ENCODE measurements around the gene ARHGEF2.
A peak's percentile ranks its signal among the peaks of the same experiment; 100 is the strongest.

ARHGEF2 gene

DNA sequence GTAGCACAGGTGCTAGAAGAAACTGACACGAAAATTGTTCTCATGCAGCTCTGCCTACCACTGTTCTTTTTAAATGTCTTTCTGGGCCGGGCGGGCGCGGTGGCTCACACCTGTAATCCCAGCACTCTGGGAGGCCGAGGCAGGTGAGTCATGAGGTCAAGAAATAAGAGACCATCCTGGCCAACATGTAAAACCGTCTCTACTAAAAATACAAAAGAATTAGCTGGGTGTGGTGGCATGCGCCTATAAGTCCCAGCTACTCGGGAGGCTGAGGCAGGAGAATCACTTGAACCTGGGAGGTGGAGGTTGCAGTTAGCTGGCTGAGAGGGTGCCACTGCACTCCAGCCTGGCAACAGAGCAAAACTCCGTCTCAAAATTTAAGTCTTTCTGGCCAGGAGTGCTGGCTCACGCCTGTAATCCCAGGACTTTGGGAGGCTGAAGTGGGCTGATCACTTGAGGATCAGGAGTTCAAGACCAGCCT is 66.3 kb downstream of the ARHGEF2 start:
- no peak for DNase-seq (ENCODE audit: low read depth in 1 of 2, low spot score in 1 of 2)

DNA sequence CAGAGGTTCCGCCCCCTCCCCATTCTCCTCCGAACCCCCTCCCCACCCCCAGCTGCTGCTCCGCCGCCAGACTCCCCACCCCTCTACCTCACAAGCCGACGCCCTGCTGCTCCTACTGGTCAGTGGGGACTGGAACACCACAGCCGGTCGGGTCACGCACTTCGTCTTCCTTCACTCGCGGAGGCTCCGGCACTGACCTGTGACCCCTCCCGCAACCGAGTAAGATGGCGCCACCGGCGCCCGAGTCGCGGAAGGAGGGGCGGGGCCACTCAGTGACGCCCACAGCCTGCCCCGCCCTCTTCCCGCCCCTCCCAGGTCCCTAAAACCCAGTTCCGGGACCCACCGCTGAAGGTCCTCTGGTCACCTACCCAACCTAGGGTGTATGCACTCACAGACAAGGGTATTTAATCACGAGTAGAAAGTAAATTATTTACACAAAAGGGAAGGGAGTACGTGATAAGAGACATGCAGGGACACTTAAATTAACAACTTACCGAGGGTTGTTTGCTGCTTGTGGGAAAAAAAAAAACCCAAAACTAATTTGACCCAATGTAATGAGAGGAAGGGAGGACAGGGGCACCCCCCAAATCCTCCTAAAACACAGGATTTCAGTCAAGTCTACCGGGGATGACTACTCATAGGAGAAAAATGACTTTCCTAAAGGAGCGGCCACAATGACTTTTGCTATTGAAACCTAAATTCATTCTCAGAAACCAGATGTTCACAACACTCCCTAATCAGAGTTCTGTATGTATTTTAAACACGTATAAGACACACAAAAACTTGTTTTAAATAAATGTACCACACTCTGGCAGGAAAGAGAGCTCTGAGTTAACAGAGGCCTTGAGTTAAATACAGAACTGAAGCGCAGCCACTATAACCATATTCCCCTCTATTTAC is 66.9 kb downstream of the ARHGEF2 start, which contains the start of gene RIT1:
TSS of gene RIT1 (minus strand) at position 194 of the 900 bp plus-strand sequence. CDS start 588 bp downstream, outside the sequence.
- peak; percentile 70 to 78 for DNase-seq (ENCODE audit: low read depth in 1 of 2, low spot score in 1 of 2)

DNA sequence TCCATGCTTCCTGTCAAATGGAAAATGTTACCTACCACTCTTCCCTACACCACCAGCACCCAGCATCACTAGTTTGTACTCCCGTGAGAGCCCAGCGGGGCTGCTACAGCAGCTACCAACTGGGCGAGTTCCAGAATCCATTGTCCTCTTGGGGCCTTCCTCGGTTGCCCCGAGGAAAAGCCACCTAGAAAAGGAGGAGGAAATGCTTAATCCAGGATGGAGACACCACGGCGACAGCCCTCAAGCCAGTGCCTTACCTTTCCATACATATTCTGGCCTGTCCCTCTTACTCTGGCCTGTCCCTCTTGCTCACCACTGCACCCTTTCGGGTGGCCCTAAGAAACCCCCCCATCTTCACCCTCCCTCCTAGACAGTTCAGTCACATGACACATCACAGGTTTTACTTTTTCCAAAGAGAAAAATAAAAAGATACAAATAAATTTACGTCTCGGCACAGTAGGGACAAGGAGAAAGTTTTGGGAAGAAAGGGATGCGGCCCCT is 67.7 kb downstream of the ARHGEF2 start:
- DNase-seq (ENCODE audit: low read depth in 1 of 2, low spot score in 1 of 2), result no peak

DNA sequence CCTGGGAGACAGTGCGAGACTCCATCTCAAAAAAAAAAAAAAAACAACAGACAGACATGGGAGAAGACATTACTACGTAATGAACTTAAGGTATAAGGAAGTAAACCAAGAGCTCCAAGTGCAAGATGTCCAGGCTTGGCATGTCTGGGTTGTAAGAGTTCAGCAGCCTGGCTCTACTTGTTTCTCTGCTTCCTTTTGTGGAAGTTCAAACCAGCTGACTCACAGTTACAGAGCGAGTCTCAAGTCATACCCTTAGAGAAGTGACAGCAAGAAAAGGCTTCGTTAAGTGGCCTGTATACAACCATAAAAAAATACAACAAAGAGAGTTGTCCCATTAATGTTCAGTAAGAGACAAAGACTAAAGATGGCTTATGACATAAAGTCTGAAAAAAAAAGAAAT is 68.5 kb downstream of the ARHGEF2 start:
- no peak for DNase-seq (ENCODE audit: low read depth in 1 of 2, low spot score in 1 of 2)

DNA sequence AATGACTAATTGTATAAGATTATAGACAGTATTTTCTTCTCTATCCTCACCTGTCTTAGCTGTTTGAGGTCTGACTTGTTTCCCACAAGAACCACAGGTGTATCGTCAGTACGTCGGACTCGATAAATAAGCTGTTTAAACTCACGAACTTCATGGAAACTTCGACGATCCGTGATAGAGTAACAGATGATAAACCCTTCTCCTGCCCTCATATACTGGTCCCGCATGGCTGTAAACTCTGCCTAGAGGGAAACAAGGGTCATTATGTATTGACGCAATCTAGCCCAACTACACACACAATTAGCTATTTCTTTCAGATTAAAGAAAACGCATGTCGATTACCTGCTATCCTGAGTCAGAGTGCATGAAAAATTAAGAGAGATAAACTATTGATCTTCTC is 74.1 kb downstream of the ARHGEF2 start:
- no peak for DNase-seq (ENCODE audit: low read depth in 1 of 2, low spot score in 1 of 2)

DNA sequence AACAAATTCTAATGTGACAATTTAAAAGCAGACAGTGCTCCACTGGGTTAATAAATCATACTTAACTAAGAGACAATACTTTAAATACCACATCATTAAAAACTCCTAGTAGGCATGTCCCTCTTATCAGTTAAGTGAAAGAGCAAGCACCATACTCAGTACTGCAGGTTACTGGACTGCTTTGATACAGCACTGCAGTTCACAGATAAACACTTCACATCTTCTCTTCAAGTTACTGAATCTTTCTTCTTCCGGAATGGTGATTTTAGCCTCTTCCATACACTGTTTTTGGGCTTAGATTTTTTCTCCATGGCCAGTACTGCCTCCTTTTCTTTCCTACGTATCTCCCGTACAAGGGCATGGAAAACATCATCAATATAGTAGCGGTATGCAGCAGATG is 78.2 kb downstream of the ARHGEF2 start:
- no peak for DNase-seq (ENCODE audit: low read depth in 1 of 2, low spot score in 1 of 2)

DNA sequence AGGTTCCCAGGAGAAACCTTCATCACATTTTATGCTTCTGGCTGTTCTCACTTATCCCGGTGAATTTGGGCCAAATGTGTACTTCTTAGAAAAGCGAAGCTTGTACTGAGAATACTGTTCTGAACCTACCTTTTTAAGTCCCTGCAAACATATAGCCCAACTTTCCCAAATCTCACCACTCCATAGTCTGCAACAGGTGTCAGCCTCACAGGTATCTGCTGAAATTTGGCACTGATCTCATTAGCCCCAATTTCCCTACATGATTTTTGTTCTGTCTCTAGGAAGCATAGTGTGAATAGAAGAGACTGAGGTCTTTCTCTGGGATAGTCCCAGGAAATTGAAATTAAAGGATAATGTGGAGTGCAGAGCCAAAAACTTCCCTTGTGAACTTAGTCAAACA is 78.7 kb downstream of the ARHGEF2 start:
- no peak for DNase-seq (ENCODE audit: low read depth in 1 of 2, low spot score in 1 of 2)

DNA sequence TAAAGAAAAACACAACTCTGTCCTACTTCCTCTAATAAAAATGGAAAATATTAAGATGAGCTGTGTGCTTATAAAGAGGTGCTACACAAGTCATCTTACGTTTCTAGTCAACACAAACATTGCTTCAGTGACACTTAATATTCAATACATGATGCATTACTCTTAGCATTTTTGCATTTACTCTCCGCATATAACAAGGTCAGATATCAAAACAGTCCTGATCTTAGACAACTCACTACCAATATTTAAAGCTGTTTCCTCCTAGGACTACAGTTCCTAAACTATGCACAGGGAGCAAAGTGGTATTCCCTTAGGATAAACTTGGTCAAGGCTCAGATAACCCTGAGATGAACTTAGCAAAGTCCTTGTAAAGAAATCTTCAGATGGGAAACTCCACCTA is 79.5 kb downstream of the ARHGEF2 start:
- DNase-seq (ENCODE audit: low read depth in 1 of 2, low spot score in 1 of 2), result no peak

DNA sequence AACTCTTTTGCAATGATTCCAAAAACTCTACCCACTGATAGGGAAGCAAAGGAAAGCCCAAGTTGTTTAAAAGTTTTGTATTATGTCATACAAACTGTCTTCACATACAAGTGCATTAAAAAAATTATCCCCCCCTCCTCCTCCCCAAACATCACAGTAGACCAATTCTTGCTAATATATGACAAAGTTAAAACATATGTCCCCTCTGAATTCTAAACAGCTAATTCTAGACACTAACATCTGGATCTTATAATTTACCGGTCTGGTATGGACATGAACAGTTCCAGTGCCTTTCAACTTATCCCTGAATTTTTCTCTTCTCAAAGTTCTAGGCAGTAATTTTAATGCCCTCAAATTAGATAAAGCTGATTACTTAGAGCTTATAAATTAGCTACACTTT is 80.6 kb downstream of the ARHGEF2 start:
- DNase-seq (ENCODE audit: low read depth in 1 of 2, low spot score in 1 of 2), result no peak

Data from activated T-helper 1 cell treated with anti-CD3 and anti-CD28 coated beads, Interleukin-2, amount 50 U/mL, for 16 hours (primary cell).